Neutrophil (primary cell): ENCODE results near the gene CETN2.

ENCODE experiments used
- H3K27ac ChIP-seq: fragments of 200-600 bp; sonication (generic); 2 replicates; pipeline ENCODE4 v1.5.1; 2016; ENCODE audit warnings: mild to moderate bottlenecking, moderate library complexity
- H3K27me3 ChIP-seq: fragments of 200-600 bp; sonication (generic); 2 replicates; pipeline ENCODE4 v1.6.0; 2016; ENCODE audit warnings: mild to moderate bottlenecking
- H3K36me3 ChIP-seq: fragments of 200-600 bp; sonication (generic); 2 replicates; pipeline ENCODE4 v1.5.1; 2017
- H3K4me1 ChIP-seq, 2 experiments: fragments of 200-600 bp in 1 of 2; sonication (generic) in 1 of 2; 1 replicate in 1 of 2; 2 replicates in 1 of 2; pipeline versions ENCODE4 v1.5.1 to v1.6.1; 2013 to 2016; ENCODE audit warnings: low read depth in 1 of 2, low read length in 1 of 2, mild to moderate bottlenecking in 1 of 2, moderate library complexity in 1 of 2; ENCODE audit not compliant: control insufficient read depth in 1 of 2, insufficient read depth in 1 of 2
- H3K4me3 ChIP-seq, 2 experiments: fragments of 200-600 bp in 1 of 2; sonication (generic) in 1 of 2; 1 replicate in 1 of 2; 2 replicates in 1 of 2; pipeline ENCODE4 v1.5.1; 2013 to 2016; ENCODE audit warnings: low read depth in 1 of 2, low read length in 1 of 2, mild to moderate bottlenecking in 1 of 2, moderate library complexity in 1 of 2
- H3K9me3 ChIP-seq: fragments of 200-600 bp; sonication (generic); 2 replicates; pipeline ENCODE4 v1.5.1; 2016
- TF ChIP-seq, protein P1 (sequence below): fragments of 200-600 bp; sonication (generic); IDR thresholded peaks from 2 replicates; pipeline ENCODE4 v1.5.1; 2016; ENCODE audit warnings: antibody characterized with exemption

CETN2 gene

DNA sequence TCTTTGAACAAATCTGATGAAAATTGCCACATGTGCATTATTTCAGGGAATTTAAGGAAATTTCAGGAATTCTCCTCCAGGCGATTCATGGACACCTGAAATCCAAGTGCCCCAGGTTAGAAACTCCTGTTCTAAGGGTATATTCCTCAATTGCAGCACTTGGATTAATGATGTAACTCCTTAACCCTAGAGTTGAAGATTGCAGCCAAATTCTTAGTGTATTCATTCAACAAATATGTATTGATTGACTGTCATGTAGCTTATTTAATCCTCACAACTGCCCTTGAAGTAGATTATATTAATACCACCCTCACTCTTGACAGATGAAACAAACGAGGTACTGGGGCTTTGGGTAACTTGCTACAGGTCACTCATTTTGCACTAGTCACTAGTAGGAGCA is 11.3 kb downstream of the CETN2 start:
- Histone ChIP-seq H3K4me3 (no peak overlapping the region), H3K4me1 (no peaks in the 10 kb centered on the region), H3K36me3 (no peaks in the 10 kb centered on the region), H3K9me3 (no peaks in the 10 kb centered on the region), H3K27ac (no peak overlapping the region), H3K27me3 (peaks cover 14% of the 10 kb centered on the region)
- TF ChIP-seq, protein P1, sequence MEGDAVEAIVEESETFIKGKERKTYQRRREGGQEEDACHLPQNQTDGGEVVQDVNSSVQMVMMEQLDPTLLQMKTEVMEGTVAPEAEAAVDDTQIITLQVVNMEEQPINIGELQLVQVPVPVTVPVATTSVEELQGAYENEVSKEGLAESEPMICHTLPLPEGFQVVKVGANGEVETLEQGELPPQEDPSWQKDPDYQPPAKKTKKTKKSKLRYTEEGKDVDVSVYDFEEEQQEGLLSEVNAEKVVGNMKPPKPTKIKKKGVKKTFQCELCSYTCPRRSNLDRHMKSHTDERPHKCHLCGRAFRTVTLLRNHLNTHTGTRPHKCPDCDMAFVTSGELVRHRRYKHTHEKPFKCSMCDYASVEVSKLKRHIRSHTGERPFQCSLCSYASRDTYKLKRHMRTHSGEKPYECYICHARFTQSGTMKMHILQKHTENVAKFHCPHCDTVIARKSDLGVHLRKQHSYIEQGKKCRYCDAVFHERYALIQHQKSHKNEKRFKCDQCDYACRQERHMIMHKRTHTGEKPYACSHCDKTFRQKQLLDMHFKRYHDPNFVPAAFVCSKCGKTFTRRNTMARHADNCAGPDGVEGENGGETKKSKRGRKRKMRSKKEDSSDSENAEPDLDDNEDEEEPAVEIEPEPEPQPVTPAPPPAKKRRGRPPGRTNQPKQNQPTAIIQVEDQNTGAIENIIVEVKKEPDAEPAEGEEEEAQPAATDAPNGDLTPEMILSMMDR: no peak

DNA sequence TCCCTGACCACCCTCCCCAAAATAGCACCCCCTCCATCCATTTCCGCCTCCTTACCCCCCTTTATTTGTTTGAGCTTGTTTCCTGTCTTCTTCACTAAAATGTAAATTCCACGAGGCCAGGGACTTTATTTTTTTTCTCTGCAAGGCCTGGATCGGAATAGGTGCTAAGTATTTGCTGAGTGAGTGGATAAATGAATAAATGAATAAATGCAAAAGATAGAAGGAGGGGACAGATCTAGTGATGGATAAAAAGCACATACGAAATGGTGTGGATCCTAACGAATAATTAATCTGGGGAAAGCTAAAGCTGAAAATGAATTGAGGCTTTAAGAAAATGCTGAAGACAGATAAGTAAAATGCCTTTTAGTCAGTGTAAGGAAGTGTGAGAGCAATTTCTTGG is 12.2 kb downstream of the CETN2 start:
- Histone ChIP-seq H3K36me3 (no peaks in the 10 kb centered on the region), H3K27me3 (peaks cover 5% of the 10 kb centered on the region), H3K27ac (no peak overlapping the region), H3K4me3 (no peak overlapping the region), H3K9me3 (no peaks in the 10 kb centered on the region), H3K4me1 (no peaks in the 10 kb centered on the region)
- TF ChIP-seq, protein P1: no peak

DNA sequence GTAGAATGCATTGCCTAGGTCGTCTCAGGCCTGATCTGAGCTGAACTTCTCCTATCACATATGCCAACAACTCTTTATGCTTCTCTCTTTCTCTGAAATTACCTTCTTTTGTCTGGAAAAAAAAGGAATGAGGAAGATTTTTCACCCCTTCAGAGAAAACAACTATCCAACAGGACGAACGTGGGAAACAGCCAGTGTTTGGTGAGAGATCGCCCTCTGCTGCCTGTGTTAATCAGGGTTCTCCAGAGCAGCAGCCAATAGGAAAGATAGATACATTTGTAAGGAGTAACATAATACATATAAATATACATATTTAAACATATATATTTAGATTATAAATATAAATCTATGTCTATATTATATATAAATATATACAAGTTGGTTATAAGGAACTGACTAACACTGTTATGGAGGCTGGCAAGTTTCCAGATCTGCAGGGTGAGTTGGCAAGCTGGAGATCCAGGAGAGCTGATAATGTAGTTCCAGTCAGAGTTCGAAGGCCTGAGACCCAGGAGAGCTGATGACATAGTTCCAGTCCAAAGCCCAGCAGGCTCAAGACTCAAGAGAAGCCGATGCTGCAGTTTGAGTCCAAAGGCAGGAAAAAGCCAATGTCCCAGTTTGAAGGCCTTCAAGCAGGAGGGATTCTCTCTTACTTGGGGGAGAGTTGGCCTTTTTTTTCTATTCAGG is 13.3 kb downstream of the CETN2 start:
- TF ChIP-seq, protein P1: no peak
- Histone ChIP-seq H3K27ac (no peak overlapping the region), H3K36me3 (no peaks in the 10 kb centered on the region), H3K4me3 (no peak overlapping the region), H3K4me1 (no peaks in the 10 kb centered on the region), H3K9me3 (no peaks in the 10 kb centered on the region), H3K27me3 (peaks cover 5% of the 10 kb centered on the region)

DNA sequence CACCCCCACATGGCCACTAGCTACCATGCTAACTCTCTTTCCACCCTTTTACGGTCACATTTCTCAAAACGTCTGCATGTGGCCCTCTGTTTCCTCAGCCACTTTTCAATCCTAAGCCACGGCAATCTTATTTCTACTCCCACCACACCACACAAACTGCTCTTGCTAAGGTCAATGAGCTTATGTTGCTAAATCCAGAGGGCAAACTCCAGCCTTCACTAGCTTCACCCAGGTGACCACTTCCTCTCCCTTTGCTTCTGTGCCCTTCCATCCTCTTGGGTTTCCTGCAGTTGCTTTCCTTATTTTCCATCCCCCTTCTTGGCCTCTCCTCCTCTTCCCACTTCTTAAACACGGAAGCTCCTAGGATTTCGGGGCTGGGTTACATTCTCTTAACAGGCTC is 16.5 kb downstream of the CETN2 start:
- H3K36me3 ChIP-seq: no peaks in the 10 kb centered on the region
- TF ChIP-seq, protein P1: no peak
- H3K9me3 ChIP-seq: no peaks in the 10 kb centered on the region

DNA sequence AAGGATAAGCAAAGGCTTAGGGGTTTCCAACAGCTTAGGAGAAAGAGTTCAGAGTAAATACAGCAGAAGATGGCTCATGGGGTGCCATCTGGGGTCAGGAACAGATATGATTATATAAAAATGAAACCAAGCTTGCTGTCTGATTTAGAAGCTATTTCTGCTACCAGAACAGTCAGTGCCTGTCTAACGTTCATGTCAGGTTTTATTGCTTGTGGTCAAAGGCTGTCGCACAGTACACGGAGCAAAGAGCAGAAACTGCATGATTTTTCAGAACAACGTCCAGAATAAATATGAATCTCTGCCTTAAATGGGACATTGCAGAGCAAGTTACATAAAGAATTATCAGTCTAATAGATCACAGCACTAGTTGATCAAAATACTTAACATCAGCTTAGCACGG is 17.4 kb downstream of the CETN2 start:
- H3K9me3 ChIP-seq: no peaks in the 10 kb centered on the region
- H3K27ac ChIP-seq: no peak overlapping the region
- no peaks in the 10 kb centered on the region for H3K36me3 ChIP-seq
- H3K27me3 ChIP-seq: no peaks in the 10 kb centered on the region
- H3K4me3 ChIP-seq: no peak overlapping the region
- TF ChIP-seq, protein P1: no peak
- H3K4me1 ChIP-seq: no peaks in the 10 kb centered on the region

More for the DNA sequence above, 16.5 kb downstream of the CETN2 start:
- no peaks in the 10 kb centered on the region for H3K27me3 ChIP-seq
- H3K4me3 ChIP-seq: no peak overlapping the region
- H3K4me1 ChIP-seq: no peaks in the 10 kb centered on the region
- H3K27ac ChIP-seq: no peak overlapping the region

DNA sequence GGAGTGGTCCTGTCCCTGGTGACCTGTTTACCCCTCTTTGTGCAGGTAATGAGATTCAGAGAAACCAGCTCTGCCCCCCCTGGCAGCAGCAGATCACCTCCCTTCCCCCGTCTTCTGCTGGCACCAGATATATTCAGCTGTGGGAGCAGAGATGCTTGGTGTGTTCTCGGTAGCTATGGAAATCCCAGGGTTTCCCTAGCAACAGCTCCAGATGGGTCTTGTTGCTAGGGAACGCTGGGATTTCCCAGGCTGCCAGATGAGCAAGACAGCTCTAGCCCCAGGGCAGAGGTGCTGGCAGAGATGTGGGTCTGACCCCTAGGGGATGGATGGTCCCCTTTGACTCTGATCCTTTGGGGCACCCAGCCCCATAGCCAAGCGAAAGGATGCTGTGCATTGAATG is 20.2 kb downstream of the CETN2 start:
- Histone ChIP-seq H3K27ac (no peak overlapping the region), H3K36me3 (no peaks in the 10 kb centered on the region), H3K9me3 (no peaks in the 10 kb centered on the region), H3K4me3 (no peak overlapping the region), H3K4me1 (no peaks in the 10 kb centered on the region), H3K27me3 (no peaks in the 10 kb centered on the region)
- TF ChIP-seq, protein P1: no peak
